Brain microvascular endothelial cell (primary cell): ENCODE measurements around the gene TBL1X.

ENCODE experiments used
- DNase-seq: peaks from one replicate; pipeline ENCODE4 v3.0.0-alpha.2; 2020
- H3K27ac ChIP-seq: fragments of 250-450 bp; sonication (Bioruptor Pico); 2 replicates; pipeline ENCODE4 v1.5.1; 2020; ENCODE audit warnings: mild to moderate bottlenecking, moderate library complexity
- H3K27me3 ChIP-seq: fragments of 250-450 bp; sonication (Bioruptor Pico); replicated peaks from 2 replicates; pipeline ENCODE4 v1.5.1; 2020; ENCODE audit warnings: mild to moderate bottlenecking
- H3K36me3 ChIP-seq: fragments of 250-450 bp; sonication (Bioruptor Pico); replicated peaks from 2 replicates; pipeline ENCODE4 v1.5.1; 2020; ENCODE audit warnings: mild to moderate bottlenecking
- H3K4me3 ChIP-seq: 2 replicates; pipeline ENCODE4 v1.5.1; 2011; ENCODE audit warnings: low read depth, mild to moderate bottlenecking, control low read depth, low read length, moderate library complexity
- in situ Hi-C: cut with HindIII; loops from 2 replicates; pipeline ENCODE4 v1.10.0; 2017; ENCODE audit warnings: low sequenced_read_pairs, low pct_ligation_motif_present
- TF ChIP-seq, protein P1 (sequence below): IDR thresholded peaks from 2 replicates; pipeline ENCODE4 v1.5.1; 2011; ENCODE audit warnings: low read depth, mild to moderate bottlenecking, moderate library complexity, low read length, control low read depth, inconsistent platforms; ENCODE audit errors: missing control alignments

Gene TBL1X

GRCh38 chrX:9518889-9519288 is 54.0 kb downstream of the TBL1X start:
- in situ Hi-C loops = no loop called here
- TF ChIP-seq, protein P1, sequence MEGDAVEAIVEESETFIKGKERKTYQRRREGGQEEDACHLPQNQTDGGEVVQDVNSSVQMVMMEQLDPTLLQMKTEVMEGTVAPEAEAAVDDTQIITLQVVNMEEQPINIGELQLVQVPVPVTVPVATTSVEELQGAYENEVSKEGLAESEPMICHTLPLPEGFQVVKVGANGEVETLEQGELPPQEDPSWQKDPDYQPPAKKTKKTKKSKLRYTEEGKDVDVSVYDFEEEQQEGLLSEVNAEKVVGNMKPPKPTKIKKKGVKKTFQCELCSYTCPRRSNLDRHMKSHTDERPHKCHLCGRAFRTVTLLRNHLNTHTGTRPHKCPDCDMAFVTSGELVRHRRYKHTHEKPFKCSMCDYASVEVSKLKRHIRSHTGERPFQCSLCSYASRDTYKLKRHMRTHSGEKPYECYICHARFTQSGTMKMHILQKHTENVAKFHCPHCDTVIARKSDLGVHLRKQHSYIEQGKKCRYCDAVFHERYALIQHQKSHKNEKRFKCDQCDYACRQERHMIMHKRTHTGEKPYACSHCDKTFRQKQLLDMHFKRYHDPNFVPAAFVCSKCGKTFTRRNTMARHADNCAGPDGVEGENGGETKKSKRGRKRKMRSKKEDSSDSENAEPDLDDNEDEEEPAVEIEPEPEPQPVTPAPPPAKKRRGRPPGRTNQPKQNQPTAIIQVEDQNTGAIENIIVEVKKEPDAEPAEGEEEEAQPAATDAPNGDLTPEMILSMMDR = no peak
- Histone ChIP-seq H3K27ac (no peak overlapping the region), H3K4me3 (no peak overlapping the region), H3K36me3 (no peaks in the 10 kb centered on the region), H3K27me3 (no peaks in the 10 kb centered on the region)
- no peak for DNase-seq

GRCh38 chrX:9519546-9520216 is 54.8 kb downstream of the TBL1X start:
- Histone ChIP-seq H3K27ac (no peak overlapping the region), H3K4me3 (no peak overlapping the region), H3K36me3 (no peaks in the 10 kb centered on the region), H3K27me3 (no peaks in the 10 kb centered on the region)
- in situ Hi-C loops = no loop called here
- no peak for DNase-seq
- TF ChIP-seq, protein P1 = no peak

DNA sequence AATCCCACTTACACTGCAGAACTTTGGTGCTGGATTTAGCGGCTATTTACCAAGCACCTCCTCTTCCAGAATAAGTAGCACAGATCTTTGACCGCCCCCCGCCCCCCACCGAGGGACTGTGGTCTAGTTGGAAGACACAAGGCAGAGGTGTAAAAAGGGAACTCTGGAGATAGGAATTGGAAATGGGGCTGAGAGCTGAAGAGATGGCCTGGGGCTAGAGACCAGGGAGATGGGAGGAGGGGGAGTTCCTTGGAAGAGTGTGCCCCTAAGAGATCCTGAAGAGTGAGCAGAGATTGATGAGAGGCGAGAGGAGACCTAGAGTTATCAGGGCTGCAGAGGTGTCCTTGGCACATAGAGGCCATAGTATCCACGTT is 55.3 kb downstream of the TBL1X start:
- in situ Hi-C loops = no loop called here
- H3K27me3 ChIP-seq = no peaks in the 10 kb centered on the region
- TF ChIP-seq, protein P1 = no peak
- no peak overlapping the region for H3K27ac ChIP-seq
- no peak for DNase-seq
- H3K36me3 ChIP-seq = no peaks in the 10 kb centered on the region
- H3K4me3 ChIP-seq = no peak overlapping the region

DNA sequence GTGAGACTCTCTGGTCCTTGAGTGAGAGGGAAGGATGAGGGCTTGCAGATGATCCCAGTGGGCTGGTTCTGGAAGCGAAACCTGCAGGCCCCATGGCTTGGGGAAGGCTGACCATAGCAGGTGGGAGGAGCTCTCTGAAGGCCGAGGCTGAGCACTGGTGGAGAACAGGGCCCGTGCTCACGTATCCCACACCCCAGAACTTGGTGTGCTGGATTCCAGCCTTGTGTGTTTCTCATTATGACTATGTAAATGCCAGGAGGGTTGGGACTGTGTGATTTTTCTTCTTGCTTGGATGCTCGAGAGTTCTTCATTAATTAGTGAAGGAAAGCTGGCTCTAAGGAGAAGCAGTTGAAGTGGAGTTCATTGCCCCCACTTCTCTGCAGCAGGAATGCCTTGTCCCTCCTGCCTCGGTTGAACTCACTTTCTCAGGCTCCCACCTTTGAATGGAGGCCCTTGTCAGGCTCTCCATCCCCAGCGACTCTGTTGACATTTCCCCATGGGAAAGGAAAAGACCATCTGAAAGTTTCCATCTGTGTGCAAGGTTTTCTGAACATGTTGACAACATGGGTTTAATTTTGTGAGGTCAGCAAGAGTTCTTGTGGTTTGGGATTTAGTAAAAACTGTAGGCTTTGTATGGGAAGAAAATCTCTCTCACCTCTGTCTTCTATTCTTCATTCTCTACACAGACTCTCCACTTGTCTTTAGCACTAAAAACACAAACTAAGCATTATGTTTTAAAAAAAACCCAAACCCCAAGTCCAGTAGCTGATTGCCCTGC is 57.7 kb downstream of the TBL1X start:
- no peak overlapping the region for H3K4me3 ChIP-seq
- no peak for DNase-seq
- TF ChIP-seq, protein P1 = no peak
- no peak overlapping the region for H3K27ac ChIP-seq
- in situ Hi-C loops = no loop called here
- no peaks in the 10 kb centered on the region for H3K27me3 ChIP-seq
- no peaks in the 10 kb centered on the region for H3K36me3 ChIP-seq

GRCh38 chrX:9525511-9526248 is 60.8 kb downstream of the TBL1X start:
- TF ChIP-seq, protein P1 = no peak
- Histone ChIP-seq H3K36me3 (no peaks in the 10 kb centered on the region), H3K27me3 (no peaks in the 10 kb centered on the region), H3K27ac (no peak overlapping the region), H3K4me3 (no peak overlapping the region)
- no peak for DNase-seq
- in situ Hi-C loops = no loop called here
